Astrocyte (in vitro differentiated cells and primary cell): ENCODE results near the gene SLC2A8. TPM values are rescaled to one million over a fixed set of nuclear protein-coding genes. Genes with fewer than 3 reads are reported as not detected.

Experiments used
- DNase-seq: peaks from one replicate; pipeline ENCODE4 v3.0.0-alpha.2; 2010; ENCODE audit warnings: low read depth
- FAIRE-seq: peaks from 2 replicates; lab custom pipeline; 2011; peaks lifted over from hg19 to GRCh38; lab: Jason Lieb, UNC
- H2AFZ ChIP-seq: 2 replicates; pipeline ENCODE4 v1.6.0; 2012; ENCODE audit warnings: low read depth, low read length, inconsistent platforms
- H3K27ac ChIP-seq: 2 replicates; pipeline ENCODE4 v1.5.1; 2011; ENCODE audit warnings: low read depth, low read length, inconsistent platforms
- H3K27me3 ChIP-seq: 2 replicates; pipeline ENCODE4 v1.6.0; 2011; ENCODE audit warnings: low read length, inconsistent platforms; ENCODE audit not compliant: insufficient read depth
- H3K36me3 ChIP-seq: 2 replicates; pipeline ENCODE4 v1.5.1; 2011; ENCODE audit warnings: low read length, inconsistent platforms; ENCODE audit not compliant: insufficient read depth
- H3K4me1 ChIP-seq: 2 replicates; pipeline ENCODE4 v1.5.1; 2011; ENCODE audit warnings: low read length, inconsistent platforms; ENCODE audit not compliant: insufficient read depth
- H3K4me2 ChIP-seq: 2 replicates; pipeline ENCODE4 v1.6.0; 2012; ENCODE audit warnings: low read length, inconsistent platforms
- H3K4me3 ChIP-seq: 2 replicates; pipeline ENCODE4 v1.5.1; 2011; ENCODE audit warnings: low read depth, mild to moderate bottlenecking, low read length, inconsistent platforms; ENCODE audit not compliant: insufficient read depth
- H3K79me2 ChIP-seq: 2 replicates; pipeline ENCODE4 v1.6.0; 2012; ENCODE audit warnings: mild to moderate bottlenecking, low read length, inconsistent platforms; ENCODE audit not compliant: insufficient read depth
- H3K9ac ChIP-seq: 2 replicates; pipeline ENCODE4 v1.6.0; 2012; ENCODE audit warnings: mild to moderate bottlenecking, low read length, inconsistent platforms
- H3K9me3 ChIP-seq: 2 replicates; pipeline ENCODE4 v1.5.1; 2012; ENCODE audit warnings: low read depth, mild to moderate bottlenecking, low read length, inconsistent platforms; ENCODE audit not compliant: insufficient read depth
- H4K20me1 ChIP-seq: 2 replicates; pipeline ENCODE4 v1.6.0; 2012; ENCODE audit warnings: low read length, inconsistent platforms; ENCODE audit not compliant: insufficient read depth
- H3K27ac Mint-ChIP-seq: one replicate; pipeline ENCODE4 v1.8.0; 2021; ENCODE audit warnings: mild to moderate bottlenecking, mixed read lengths; ENCODE audit not compliant: unreplicated experiment
- H3K27me3 Mint-ChIP-seq: one replicate; pipeline ENCODE4 v1.8.0; 2021; ENCODE audit warnings: low read depth, mixed read lengths; ENCODE audit not compliant: unreplicated experiment
- H3K36me3 Mint-ChIP-seq: one replicate; pipeline ENCODE4 v1.8.0; 2021; ENCODE audit warnings: low read depth, mixed read lengths; ENCODE audit not compliant: unreplicated experiment
- H3K4me1 Mint-ChIP-seq: one replicate; pipeline ENCODE4 v1.8.0; 2021; ENCODE audit warnings: low read depth, mixed read lengths; ENCODE audit not compliant: unreplicated experiment
- H3K4me3 Mint-ChIP-seq: one replicate; pipeline ENCODE4 v1.8.0; 2021; ENCODE audit warnings: mild to moderate bottlenecking, moderate library complexity, mixed read lengths; ENCODE audit not compliant: unreplicated experiment
- H3K9me3 Mint-ChIP-seq: one replicate; pipeline ENCODE4 v1.8.0; 2021; ENCODE audit warnings: mild to moderate bottlenecking, mixed read lengths; ENCODE audit not compliant: unreplicated experiment
- EZH2 ChIP-seq: IDR thresholded peaks from 2 replicates; pipeline ENCODE4 v1.6.1; 2012; ENCODE audit warnings: mild to moderate bottlenecking, low read length, inconsistent platforms; ENCODE audit not compliant: insufficient read depth
- total RNA-seq: library from RNA; stranded (reverse); gene quantifications from 2 replicates; pipeline ENCODE4 v1.2.1, GENCODE V29; 2021
- TF ChIP-seq, protein P1 (sequence below): IDR thresholded peaks from 2 replicates; pipeline ENCODE4 v1.5.1; 2011; ENCODE audit warnings: low read depth, mild to moderate bottlenecking, inconsistent platforms, low read length, moderate library complexity; ENCODE audit not compliant: insufficient read depth

SLC2A8 gene
- total RNA-seq, 1 donor from 2014 or later = 18.8 TPM

DNA sequence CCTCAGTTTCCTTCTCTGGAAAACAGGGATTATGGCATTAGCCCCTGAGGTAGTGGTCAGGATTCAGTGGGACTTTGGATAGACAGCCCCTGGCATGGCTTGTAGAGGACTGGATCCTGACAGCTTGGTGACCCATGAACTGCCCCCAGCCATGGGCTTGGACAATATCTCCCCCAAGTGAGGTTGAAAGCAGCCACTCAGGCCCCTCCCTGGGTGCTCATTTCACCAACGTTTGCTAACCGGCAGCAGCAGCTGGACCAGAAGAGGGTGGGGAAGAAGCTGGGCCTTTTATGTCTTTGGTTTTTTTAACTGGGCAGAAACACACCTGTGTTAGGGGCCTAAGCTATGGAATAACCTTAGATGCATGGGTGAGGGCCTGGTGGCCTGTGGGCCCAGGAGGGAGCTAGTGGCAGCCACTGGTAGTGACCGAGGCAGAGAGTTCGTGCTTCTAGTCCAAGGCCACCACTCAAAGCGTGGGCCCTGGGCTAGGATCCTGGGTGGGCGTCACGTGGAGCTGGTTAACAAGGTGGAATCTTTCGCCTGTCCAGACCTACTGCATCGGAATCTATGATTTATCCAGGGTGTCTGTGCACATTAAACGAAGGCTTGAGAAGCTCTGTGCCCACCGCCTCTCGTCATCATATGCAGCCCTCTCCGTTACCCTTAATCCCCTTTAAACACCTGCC lies 1.9 kb downstream of the SLC2A8 start:
- Histone ChIP-seq H3K4me1 (peaks cover 10% of the 10 kb centered on the region), H3K4me3 (no peak overlapping the region), H4K20me1 (peaks cover 16% of the 10 kb centered on the region), H3K4me2 (peak overlapping the region; percentile 86), H2AFZ (no peak overlapping the region), H3K27me3 (peaks cover 18% of the 10 kb centered on the region), H3K9ac (peak overlapping the region; percentile 74), H3K9me3 (no peaks in the 10 kb centered on the region), H3K79me2 (peaks cover 15% of the 10 kb centered on the region), H3K27ac (no peak overlapping the region), H3K36me3 (no peaks in the 10 kb centered on the region)
- H3K4me3 Mint-ChIP-seq = peak overlapping the region; percentile 80
- TF ChIP-seq, protein P1, sequence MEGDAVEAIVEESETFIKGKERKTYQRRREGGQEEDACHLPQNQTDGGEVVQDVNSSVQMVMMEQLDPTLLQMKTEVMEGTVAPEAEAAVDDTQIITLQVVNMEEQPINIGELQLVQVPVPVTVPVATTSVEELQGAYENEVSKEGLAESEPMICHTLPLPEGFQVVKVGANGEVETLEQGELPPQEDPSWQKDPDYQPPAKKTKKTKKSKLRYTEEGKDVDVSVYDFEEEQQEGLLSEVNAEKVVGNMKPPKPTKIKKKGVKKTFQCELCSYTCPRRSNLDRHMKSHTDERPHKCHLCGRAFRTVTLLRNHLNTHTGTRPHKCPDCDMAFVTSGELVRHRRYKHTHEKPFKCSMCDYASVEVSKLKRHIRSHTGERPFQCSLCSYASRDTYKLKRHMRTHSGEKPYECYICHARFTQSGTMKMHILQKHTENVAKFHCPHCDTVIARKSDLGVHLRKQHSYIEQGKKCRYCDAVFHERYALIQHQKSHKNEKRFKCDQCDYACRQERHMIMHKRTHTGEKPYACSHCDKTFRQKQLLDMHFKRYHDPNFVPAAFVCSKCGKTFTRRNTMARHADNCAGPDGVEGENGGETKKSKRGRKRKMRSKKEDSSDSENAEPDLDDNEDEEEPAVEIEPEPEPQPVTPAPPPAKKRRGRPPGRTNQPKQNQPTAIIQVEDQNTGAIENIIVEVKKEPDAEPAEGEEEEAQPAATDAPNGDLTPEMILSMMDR = no peak
- no peak for TF ChIP-seq EZH2
- H3K27ac Mint-ChIP-seq = no peak overlapping the region
- peaks cover 3% of the 10 kb centered on the region for H3K36me3 Mint-ChIP-seq
- H3K9me3 Mint-ChIP-seq = no peaks in the 10 kb centered on the region
- no peaks in the 10 kb centered on the region for H3K27me3 Mint-ChIP-seq
- peaks cover 2% of the 10 kb centered on the region for H3K4me1 Mint-ChIP-seq
- DNase-seq (no peak), FAIRE-seq (no peak)

DNA sequence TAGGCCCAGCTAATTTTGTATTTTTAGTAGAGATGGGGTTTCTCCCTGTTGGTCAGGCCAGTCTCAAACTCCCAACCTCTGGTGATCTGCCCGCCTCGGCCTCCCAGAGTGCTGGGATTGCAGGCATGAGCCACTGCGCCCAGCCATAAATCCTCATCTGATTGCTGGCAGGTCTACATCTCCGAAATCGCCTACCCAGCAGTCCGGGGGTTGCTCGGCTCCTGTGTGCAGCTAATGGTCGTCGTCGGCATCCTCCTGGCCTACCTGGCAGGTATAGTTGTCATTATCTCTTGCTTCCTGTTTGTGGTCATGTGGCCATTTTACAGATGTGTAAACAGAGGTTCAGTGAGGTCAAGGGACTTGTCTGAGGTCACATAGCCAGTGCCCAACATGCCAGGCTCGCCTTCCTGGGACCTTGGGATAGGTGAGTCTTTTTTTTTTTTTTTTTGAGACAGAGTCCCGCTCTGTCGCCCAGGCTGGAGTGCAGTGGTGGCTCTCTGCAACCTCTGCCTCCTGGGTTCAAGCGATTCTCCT lies 2.8 kb downstream of the SLC2A8 start:
- H3K4me1 ChIP-seq = peaks cover 10% of the 10 kb centered on the region
- no peak for FAIRE-seq

More for the DNA sequence above, 2.8 kb downstream of the SLC2A8 start:
- Mint-ChIP-seq H3K9me3 (no peaks in the 10 kb centered on the region), H3K4me3 (no peak overlapping the region), H3K27ac (no peak overlapping the region), H3K4me1 (peaks cover 2% of the 10 kb centered on the region), H3K27me3 (no peaks in the 10 kb centered on the region), H3K36me3 (peaks cover 3% of the 10 kb centered on the region)
- DNase-seq = no peak
- H2AFZ ChIP-seq = no peak overlapping the region
- H3K4me2 ChIP-seq = no peak overlapping the region
- peaks cover 15% of the 10 kb centered on the region for H3K27me3 ChIP-seq
- H4K20me1 ChIP-seq = peaks cover 16% of the 10 kb centered on the region
- no peak overlapping the region for H3K4me3 ChIP-seq
- H3K36me3 ChIP-seq = no peaks in the 10 kb centered on the region
- H3K27ac ChIP-seq = no peak overlapping the region
- TF ChIP-seq, protein P1 = no peak
- TF ChIP-seq EZH2 = no peak
- H3K9ac ChIP-seq = no peak overlapping the region
- H3K79me2 ChIP-seq = peaks cover 15% of the 10 kb centered on the region
- H3K9me3 ChIP-seq = no peaks in the 10 kb centered on the region
